Ovary (tissue), 9 donors: Measurements from ENCODE around the gene KCND3. TPM values are rescaled to one million over a fixed set of nuclear protein-coding genes. Genes with fewer than 3 reads are reported as not detected.

Experiments
- DNase-seq, 5 donors: peaks; one replicate each; pipeline ENCODE4 v3.0.0-alpha.2; 2019 to 2020
- H3K27ac ChIP-seq, 2 donors: fragments of 200-600 bp; one replicate each; pipeline versions ENCODE4 v1.5.1 to v1.8.0; 2019 to 2022
- H3K27me3 ChIP-seq: fragments of 200-600 bp; one replicate; pipeline ENCODE4 v1.8.0; 2022
- H3K36me3 ChIP-seq: fragments of 200-600 bp; sonication (generic); one replicate; pipeline ENCODE4 v1.5.1; 2019
- H3K4me1 ChIP-seq: one replicate; pipeline ENCODE4 v1.8.1; 2013; ENCODE audit warnings: mild to moderate bottlenecking, moderate library complexity; ENCODE audit not compliant: insufficient read depth
- H3K4me3 ChIP-seq: fragments of 200-600 bp; sonication (generic); one replicate; pipeline ENCODE4 v1.5.1; 2017
- H3K9me3 ChIP-seq, 2 donors: fragments of 200-600 bp in 1 of 2; sonication (generic) in 1 of 2; one replicate each; pipeline versions ENCODE4 v1.5.1 to v1.8.1; 2013 to 2019; ENCODE audit warnings: mild to moderate bottlenecking in 1 of 2, moderate library complexity in 1 of 2
- CTCF ChIP-seq, 3 donors: fragments of 450-650 bp in 2 of 3; fragments of 200-600 bp in 1 of 3; IDR thresholded peaks; one replicate each; pipeline versions ENCODE4 v1.5.1 to v1.8.0; 2016 to 2022; ENCODE audit warnings: antibody characterized with exemption in 3 of 3, mild to moderate bottlenecking in 1 of 3
- EP300 ChIP-seq: sonication (generic); formaldehyde crosslinking; IDR thresholded peaks from one replicate; pipeline ENCODE4 v1.6.1; 2017; ENCODE audit warnings: antibody characterized with exemption
- POLR2A ChIP-seq: fragments of 450-650 bp; IDR thresholded peaks from one replicate; pipeline ENCODE4 v1.6.1; 2017; ENCODE audit warnings: antibody characterized with exemption, mild to moderate bottlenecking, moderate library complexity
- WGBS, 3 donors: extraction: QIAGEN DNeasy Blood & Tissue Kit in 1 of 3; methylation state at CpG; one replicate each; pipeline versions ENCODE4 v1.1.5 to v1.1.7; 2013 to 2017; 5-methylcytosine and 5-hydroxymethylcytosine counted together
- intact Hi-C, 4 donors: fragments of 100-400 bp; cut with DNase I; formaldehyde crosslinking; loops; one replicate each; pipeline versions ENCODE4 v1.11.0 to v1.15.1; 2022 to 2023
- polyA plus RNA-seq, 2 donors: library from polyadenylated mRNA; stranded (reverse); fragments of 200-250 nt in 1 of 2; fragments of 350-450 nt in 1 of 2; fragmentation: Illumina TruSeq in 1 of 2; extraction: RNeasy Lipid Tissue Mini Kit (QIAGEN cat#74804) in 1 of 2; gene quantifications; one replicate each; pipeline ENCODE4 v1.2.3, GENCODE V29; 2013 to 2014
- total RNA-seq, 7 donors: library from RNA; depleted of rRNA in 2 of 7; stranded (reverse); fragments of >200 nt in 2 of 7; fragmentation: NEBNext Ultra II Directional in 3 of 7; extraction: Animal tissue kit (Norgen Biotek cat#: 25700) in 3 of 7; gene quantifications; one replicate each; pipeline versions ENCODE4 v1.1.0 to v1.2.4, GENCODE V29; 2016 to 2023
- donor health status: DM: no; HTN: no; CAD: no; lungs with moderate emphysema.
- donor health status: DM: no; HTN: no; CAD: no.
- donor health status: Bipolar disorder and iron deficiency.
- donor health status: DM: yes; HTN: yes; CAD: no.
- donor health status: DM: no; HTN: no; CAD: no.
- donor health status: DM: yes; HTN: yes; CAD: no.

Gene KCND3
- total and polyA plus RNA-seq, 9 donors = 0.15 to 6.5 (median 0.60) TPM

DNA sequence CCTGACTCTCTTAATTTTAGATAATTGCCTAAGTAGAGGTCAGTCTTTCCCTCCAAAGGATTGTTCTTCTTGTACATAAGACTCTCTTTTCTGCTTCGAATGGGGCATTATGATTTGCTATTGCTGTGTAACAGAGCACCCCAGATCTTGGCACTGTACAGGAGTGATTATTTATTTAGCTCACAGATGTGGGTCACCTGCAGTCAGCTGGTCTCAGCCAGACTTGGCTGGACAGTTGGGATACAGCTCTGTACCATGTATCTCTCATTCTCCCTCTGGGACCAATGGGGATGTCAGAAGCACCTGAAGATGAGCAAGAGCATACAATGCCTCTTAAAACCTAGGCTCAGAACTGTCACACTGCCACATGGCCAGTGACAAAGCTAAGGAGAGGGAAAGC, 23.4 kb upstream of the KCND3 start:
- DNase-seq = no peak
- intact Hi-C loops = no loop called here
- TF ChIP-seq POLR2A = no peak
- no peak for TF ChIP-seq CTCF (IDR thresholded peaks at IDR 0.05)
- TF ChIP-seq EP300 = no peak
- 71 to 92% (median 75%) methylated on average over 1 of the region's 1 CpG for WGBS, 3 donors
- Histone ChIP-seq H3K36me3 (no peaks in the 10 kb centered on the region), H3K4me3 (no peak overlapping the region), H3K9me3 (peaks cover 0 to 4% of the 10 kb centered on the region in 2 donors), H3K4me1 (no peaks in the 10 kb centered on the region), H3K27ac (no peak overlapping the region), H3K27me3 (no peaks in the 10 kb centered on the region)

DNA sequence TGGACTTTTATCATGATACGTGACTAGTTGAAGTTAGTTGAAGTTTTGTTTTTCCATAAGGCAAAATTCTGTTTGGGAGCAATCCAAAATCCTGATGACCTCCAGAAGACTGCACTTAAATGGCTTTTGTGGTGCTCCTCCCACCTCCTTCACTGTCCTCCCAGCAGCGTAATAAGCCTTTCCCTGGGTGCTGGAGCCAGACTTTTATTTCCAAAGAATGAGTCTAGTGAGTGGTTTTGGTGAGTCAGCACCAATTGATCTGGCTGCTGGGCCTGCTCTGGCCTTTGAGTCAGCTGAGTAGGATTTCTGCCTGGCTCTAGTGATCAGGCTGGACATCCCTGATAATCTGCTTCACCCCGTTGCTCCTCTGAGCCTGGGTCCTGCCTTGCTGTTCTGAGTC, 21.7 kb upstream of the KCND3 start:
- H3K9me3 ChIP-seq = peaks cover 0 to 4% of the 10 kb centered on the region in 2 donors
- intact Hi-C loops = no loop called here
- no peak overlapping the region for H3K4me3 ChIP-seq
- DNase-seq = no peak
- no peak overlapping the region for H3K27ac ChIP-seq
- no peak for TF ChIP-seq CTCF (IDR thresholded peaks at IDR 0.05)
- TF ChIP-seq POLR2A = no peak
- no peak for TF ChIP-seq EP300
- WGBS, 3 donors = 10 to 18% (median 17%) methylated on average over 3 of the region's 3 CpGs
- H3K27me3 ChIP-seq = no peaks in the 10 kb centered on the region
- no peaks in the 10 kb centered on the region for H3K4me1 ChIP-seq
- H3K36me3 ChIP-seq = no peaks in the 10 kb centered on the region

GRCh38 chr1:112007169-112007568, 17.7 kb upstream of the KCND3 start:
- H3K4me1 ChIP-seq = no peaks in the 10 kb centered on the region
- H3K9me3 ChIP-seq = no peaks in the 10 kb centered on the region
- H3K27me3 ChIP-seq = no peaks in the 10 kb centered on the region
- no peaks in the 10 kb centered on the region for H3K36me3 ChIP-seq
- TF ChIP-seq EP300 = no peak
- TF ChIP-seq POLR2A = no peak
- TF ChIP-seq CTCF (IDR thresholded peaks at IDR 0.05) = no peak
- 63 to 72% (median 65%) methylated on average over 2 of the region's 2 CpGs for whole genome bisulfite sequencing, 3 donors
- intact Hi-C loops = no loop called here
- no peak overlapping the region for H3K27ac ChIP-seq
- DNase-seq = no peak
- no peak overlapping the region for H3K4me3 ChIP-seq

- no peak for DNase-seq
Observed at GRCh38 chr1:112006416-112007025, 17.1 kb upstream of the KCND3 start.

More at GRCh38 chr1:112006416-112007025, 17.1 kb upstream of the KCND3 start:
- no peak for TF ChIP-seq EP300
- TF ChIP-seq POLR2A = no peak
- no peak for TF ChIP-seq CTCF (IDR thresholded peaks at IDR 0.05)
- H3K4me1 ChIP-seq = no peaks in the 10 kb centered on the region
- no peaks in the 10 kb centered on the region for H3K36me3 ChIP-seq
- no peaks in the 10 kb centered on the region for H3K27me3 ChIP-seq
- no peak overlapping the region for H3K27ac ChIP-seq
- H3K9me3 ChIP-seq = no peaks in the 10 kb centered on the region
- intact Hi-C loops = no loop called here
- no peak overlapping the region for H3K4me3 ChIP-seq
- WGBS, 3 donors = 50 to 70% (median 57%) methylated on average over 7 of the region's 7 CpGs
